ENCODE results near the gene MAGI2.

MAGI2 gene

GRCh38 chr7:78479348-78479747, 974.1 kb downstream of the MAGI2 start:
- no CpG with 5 or more reads among the region's 2 CpGs for WGBS, 2 donors (ENCODE audit: extremely low coverage in 2 of 2, insufficient read length in 2 of 2, insufficient replicate concordance in 1 of 2)
- Histone ChIP-seq H3K9ac (ENCODE audit: low read depth, low read length, poor library complexity) (no peak overlapping the region), H2AK5ac (ENCODE audit: low read depth, low read length) (no peak overlapping the region), H3K23ac (ENCODE audit: low read depth, low read length, poor library complexity) (no peak overlapping the region), H2BK12ac (ENCODE audit: low read length) (no peak overlapping the region), H3K18ac (ENCODE audit: low read length) (no peak overlapping the region), H3K4ac (ENCODE audit: low read length) (no peak overlapping the region), H3K14ac (ENCODE audit: low read length) (no peak overlapping the region), H4K8ac (ENCODE audit: low read depth, low read length) (no peak overlapping the region), H3K9me3 (replicated peaks in 1 of 2; ENCODE audit: control insufficient read depth in 2 of 2, insufficient read depth in 1 of 2, low read depth in 1 of 2, low read length in 2 of 2) (peaks cover 0 to 2% of the 10 kb centered on the region in 2 donors), H2BK15ac (ENCODE audit: low read length) (no peak overlapping the region), H3K27me3 (ENCODE audit: control insufficient read depth in 3 of 3, insufficient read depth in 3 of 3, low read depth in 1 of 3, low read length in 3 of 3) (no peaks in the 10 kb centered on the region), H2BK5ac (ENCODE audit: low read length) (no peak overlapping the region), H3K27ac (replicated peaks; ENCODE audit: low read length) (no peak overlapping the region), H2AFZ (ENCODE audit: low read length) (no peak overlapping the region), H3K4me1 (ENCODE audit: control insufficient read depth in 2 of 2, insufficient read depth in 1 of 2, low read depth in 1 of 2, low read length in 2 of 2) (peaks cover 2 to 3% of the 10 kb centered on the region in 2 donors), H3K79me1 (ENCODE audit: low read depth, low read length) (no peaks in the 10 kb centered on the region), H4K91ac (ENCODE audit: low read depth, low read length, poor library complexity) (no peak overlapping the region), H3K36me3 (replicated peaks in 1 of 2; ENCODE audit: control insufficient read depth in 2 of 2, insufficient read depth in 2 of 2, low read length in 2 of 2) (no peaks in the 10 kb centered on the region), H3K4me2 (ENCODE audit: insufficient read depth, low read length, poor library complexity, severe bottlenecking) (no peak overlapping the region), H2BK120ac (ENCODE audit: low read depth, low read length) (no peak overlapping the region), H3K4me3 (ENCODE audit: low read length in 2 of 2) (no peak overlapping the region)
- DNase-seq (ENCODE audit: low spot score): no peak

GRCh38 chr7:78476851-78477405, 976.5 kb downstream of the MAGI2 start:
- H3K23ac ChIP-seq (ENCODE audit: low read depth, low read length, poor library complexity): no peak overlapping the region
- H3K9ac ChIP-seq (ENCODE audit: low read depth, low read length, poor library complexity): no peak overlapping the region
- H3K4me2 ChIP-seq (ENCODE audit: insufficient read depth, low read length, poor library complexity, severe bottlenecking): no peak overlapping the region
- H3K9me3 ChIP-seq (replicated peaks in 1 of 2; ENCODE audit: control insufficient read depth in 2 of 2, insufficient read depth in 1 of 2, low read depth in 1 of 2, low read length in 2 of 2): peaks cover 0 to 2% of the 10 kb centered on the region in 2 donors
- no peak overlapping the region for H2BK120ac ChIP-seq (ENCODE audit: low read depth, low read length)
- no peak overlapping the region for H3K27ac ChIP-seq (replicated peaks; ENCODE audit: low read length)
- WGBS, 2 donors (ENCODE audit: extremely low coverage in 2 of 2, insufficient read length in 2 of 2, insufficient replicate concordance in 1 of 2): no CpG with 5 or more reads among the region's 2 CpGs
- H3K79me1 ChIP-seq (ENCODE audit: low read depth, low read length): no peaks in the 10 kb centered on the region
- H3K27me3 ChIP-seq (ENCODE audit: control insufficient read depth in 3 of 3, insufficient read depth in 3 of 3, low read depth in 1 of 3, low read length in 3 of 3): no peaks in the 10 kb centered on the region
- H4K8ac ChIP-seq (ENCODE audit: low read depth, low read length): no peak overlapping the region
- H2AK5ac ChIP-seq (ENCODE audit: low read depth, low read length): no peak overlapping the region
- H3K18ac ChIP-seq (ENCODE audit: low read length): no peak overlapping the region
- H2BK5ac ChIP-seq (ENCODE audit: low read length): no peak overlapping the region
- peaks cover 2 to 3% of the 10 kb centered on the region in 2 donors for H3K4me1 ChIP-seq (ENCODE audit: control insufficient read depth in 2 of 2, insufficient read depth in 1 of 2, low read depth in 1 of 2, low read length in 2 of 2)
- no peak for DNase-seq (ENCODE audit: low spot score)
- no peak overlapping the region for H3K4me3 ChIP-seq (ENCODE audit: low read length in 2 of 2)
- H3K14ac ChIP-seq (ENCODE audit: low read length): no peak overlapping the region
- no peaks in the 10 kb centered on the region for H3K36me3 ChIP-seq (replicated peaks in 1 of 2; ENCODE audit: control insufficient read depth in 2 of 2, insufficient read depth in 2 of 2, low read length in 2 of 2)
- H4K91ac ChIP-seq (ENCODE audit: low read depth, low read length, poor library complexity): no peak overlapping the region
- no peak overlapping the region for H3K4ac ChIP-seq (ENCODE audit: low read length)
- H2BK12ac ChIP-seq (ENCODE audit: low read length): no peak overlapping the region
- H2AFZ ChIP-seq (ENCODE audit: low read length): no peak overlapping the region
- H2BK15ac ChIP-seq (ENCODE audit: low read length): no peak overlapping the region

GRCh38 chr7:78473571-78474301, 979.7 kb downstream of the MAGI2 start:
- H3K9ac ChIP-seq (ENCODE audit: low read depth, low read length, poor library complexity): no peak overlapping the region
- no peaks in the 10 kb centered on the region for H3K36me3 ChIP-seq (replicated peaks in 1 of 2; ENCODE audit: control insufficient read depth in 2 of 2, insufficient read depth in 2 of 2, low read length in 2 of 2)
- WGBS, 2 donors (ENCODE audit: extremely low coverage in 2 of 2, insufficient read length in 2 of 2, insufficient replicate concordance in 1 of 2): no CpG with 5 or more reads among the region's 5 CpGs
- H4K91ac ChIP-seq (ENCODE audit: low read depth, low read length, poor library complexity): no peak overlapping the region
- no peak overlapping the region for H2AK5ac ChIP-seq (ENCODE audit: low read depth, low read length)
- H3K9me3 ChIP-seq (replicated peaks in 1 of 2; ENCODE audit: control insufficient read depth in 2 of 2, insufficient read depth in 1 of 2, low read depth in 1 of 2, low read length in 2 of 2): peaks cover 0 to 1% of the 10 kb centered on the region in 2 donors
- no peak overlapping the region for H2AFZ ChIP-seq (ENCODE audit: low read length)
- no peak overlapping the region for H2BK5ac ChIP-seq (ENCODE audit: low read length)
- no peak overlapping the region for H3K18ac ChIP-seq (ENCODE audit: low read length)
- H2BK120ac ChIP-seq (ENCODE audit: low read depth, low read length): no peak overlapping the region
- H3K23ac ChIP-seq (ENCODE audit: low read depth, low read length, poor library complexity): no peak overlapping the region
- no peak overlapping the region for H3K14ac ChIP-seq (ENCODE audit: low read length)
- no peaks in the 10 kb centered on the region for H3K79me1 ChIP-seq (ENCODE audit: low read depth, low read length)
- H3K4ac ChIP-seq (ENCODE audit: low read length): no peak overlapping the region
- no peak overlapping the region for H3K4me3 ChIP-seq (ENCODE audit: low read length in 2 of 2)
- no peaks in the 10 kb centered on the region for H3K27me3 ChIP-seq (ENCODE audit: control insufficient read depth in 3 of 3, insufficient read depth in 3 of 3, low read depth in 1 of 3, low read length in 3 of 3)
- no peak overlapping the region for H4K8ac ChIP-seq (ENCODE audit: low read depth, low read length)
- no peak overlapping the region for H3K4me2 ChIP-seq (ENCODE audit: insufficient read depth, low read length, poor library complexity, severe bottlenecking)
- no peak overlapping the region for H2BK15ac ChIP-seq (ENCODE audit: low read length)
- peaks cover 1 to 2% of the 10 kb centered on the region in 2 donors for H3K4me1 ChIP-seq (ENCODE audit: control insufficient read depth in 2 of 2, insufficient read depth in 1 of 2, low read depth in 1 of 2, low read length in 2 of 2)
- no peak overlapping the region for H3K27ac ChIP-seq (replicated peaks; ENCODE audit: low read length)
- no peak for DNase-seq (ENCODE audit: low spot score)
- H2BK12ac ChIP-seq (ENCODE audit: low read length): no peak overlapping the region

- H4K8ac ChIP-seq (ENCODE audit: low read depth, low read length): no peak overlapping the region
- H3K79me1 ChIP-seq (ENCODE audit: low read depth, low read length): no peaks in the 10 kb centered on the region
- H3K4me3 ChIP-seq (ENCODE audit: low read length in 2 of 2): no peak overlapping the region
- no peak overlapping the region for H3K4me2 ChIP-seq (ENCODE audit: insufficient read depth, low read length, poor library complexity, severe bottlenecking)
- H3K14ac ChIP-seq (ENCODE audit: low read length): no peak overlapping the region
- DNase-seq (ENCODE audit: low spot score): no peak
- H3K4ac ChIP-seq (ENCODE audit: low read length): no peak overlapping the region
- no peak overlapping the region for H2BK120ac ChIP-seq (ENCODE audit: low read depth, low read length)
- no CpG with 5 or more reads among the region's 1 CpG for WGBS, 2 donors (ENCODE audit: extremely low coverage in 2 of 2, insufficient read length in 2 of 2, insufficient replicate concordance in 1 of 2)
- no peak overlapping the region for H2BK15ac ChIP-seq (ENCODE audit: low read length)
- no peak overlapping the region for H3K9ac ChIP-seq (ENCODE audit: low read depth, low read length, poor library complexity)
- H3K27ac ChIP-seq (replicated peaks; ENCODE audit: low read length): no peak overlapping the region
- H2AK5ac ChIP-seq (ENCODE audit: low read depth, low read length): no peak overlapping the region
- no peaks in the 10 kb centered on the region for H3K4me1 ChIP-seq (ENCODE audit: control insufficient read depth in 2 of 2, insufficient read depth in 1 of 2, low read depth in 1 of 2, low read length in 2 of 2)
- H3K9me3 ChIP-seq (replicated peaks in 1 of 2; ENCODE audit: control insufficient read depth in 2 of 2, insufficient read depth in 1 of 2, low read depth in 1 of 2, low read length in 2 of 2): no peaks in the 10 kb centered on the region
- no peak overlapping the region for H3K18ac ChIP-seq (ENCODE audit: low read length)
- no peak overlapping the region for H4K91ac ChIP-seq (ENCODE audit: low read depth, low read length, poor library complexity)
- no peak overlapping the region for H3K23ac ChIP-seq (ENCODE audit: low read depth, low read length, poor library complexity)
- no peak overlapping the region for H2AFZ ChIP-seq (ENCODE audit: low read length)
- no peak overlapping the region for H2BK12ac ChIP-seq (ENCODE audit: low read length)
- H3K27me3 ChIP-seq (ENCODE audit: control insufficient read depth in 3 of 3, insufficient read depth in 3 of 3, low read depth in 1 of 3, low read length in 3 of 3): no peaks in the 10 kb centered on the region
- no peaks in the 10 kb centered on the region for H3K36me3 ChIP-seq (replicated peaks in 1 of 2; ENCODE audit: control insufficient read depth in 2 of 2, insufficient read depth in 2 of 2, low read length in 2 of 2)
- no peak overlapping the region for H2BK5ac ChIP-seq (ENCODE audit: low read length)
These were observed 980.4 kb downstream of the MAGI2 start for GRCh38 chr7:78473021-78473420.

Measured in neuronal stem cell (in vitro differentiated cells).